HG03103 (cell line): ENCODE data around the gene MGMT.

ENCODE experiments used
- ATAC-seq: cut with Tn5 transposase; IDR thresholded peaks from one replicate; pipeline ENCODE4 v1.9.1; 2021; ENCODE audit warnings: low read depth; ENCODE audit not compliant: unreplicated experiment

Gene MGMT

DNA sequence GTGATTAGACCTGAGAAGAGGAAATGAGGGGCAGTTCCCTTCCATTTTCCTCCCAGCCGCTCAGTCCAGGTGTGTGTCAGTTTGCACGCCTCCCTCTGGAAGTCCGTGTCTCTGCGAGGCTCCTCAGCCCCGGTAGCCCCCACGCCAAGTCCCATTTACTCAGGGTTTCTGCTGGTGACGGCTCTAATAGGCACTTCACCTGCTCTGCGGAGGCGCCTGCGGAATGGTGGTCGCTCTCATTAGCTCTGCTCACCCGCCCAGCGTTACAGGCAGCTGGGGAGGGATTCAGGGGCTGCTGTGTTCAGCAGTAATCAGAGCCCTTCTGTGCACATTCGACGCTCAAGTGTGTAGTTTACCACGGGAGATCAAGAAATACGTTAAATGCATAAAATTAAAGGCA, 179.9 kb downstream of the MGMT start:
- no peak for ATAC-seq

DNA sequence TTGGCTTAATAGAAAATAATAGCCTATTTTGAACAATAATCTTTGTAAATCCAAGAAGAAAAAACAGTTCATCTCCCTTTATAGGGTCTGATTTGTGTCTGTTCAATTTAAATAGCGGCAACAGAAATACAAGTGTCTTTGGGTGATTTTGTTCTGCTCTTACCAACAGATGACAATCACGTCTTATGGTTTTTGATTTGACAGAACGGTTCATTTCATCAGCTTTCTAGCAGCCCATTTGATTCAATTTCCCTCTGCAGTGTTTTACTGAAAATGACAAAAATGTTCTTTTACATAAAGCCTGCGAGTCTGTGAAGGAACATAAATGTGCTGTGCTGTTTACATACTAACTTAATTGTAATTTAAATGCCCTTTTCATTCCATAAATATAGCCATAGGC, 180.5 kb downstream of the MGMT start:
- no peak for ATAC-seq

DNA sequence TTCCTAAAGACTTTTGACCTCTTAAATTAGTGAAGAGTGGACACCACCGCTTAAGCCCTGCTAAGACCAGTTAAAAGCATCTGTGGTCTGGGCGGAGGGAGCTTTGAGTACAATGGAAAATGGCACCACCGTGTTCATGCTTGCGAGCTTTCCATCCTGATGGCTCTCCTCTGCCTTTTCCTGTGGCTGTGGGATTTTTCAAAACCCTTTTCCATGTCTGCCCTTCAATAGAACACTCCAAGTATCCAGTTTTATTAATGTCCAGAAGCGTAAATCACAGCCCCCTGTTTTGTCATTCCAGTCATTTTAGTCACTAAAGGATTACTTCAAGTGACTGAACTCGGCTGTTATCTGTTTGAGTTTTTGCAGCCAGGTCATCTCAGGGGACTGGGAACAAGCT, 181.8 kb downstream of the MGMT start:
- no peak for ATAC-seq

DNA sequence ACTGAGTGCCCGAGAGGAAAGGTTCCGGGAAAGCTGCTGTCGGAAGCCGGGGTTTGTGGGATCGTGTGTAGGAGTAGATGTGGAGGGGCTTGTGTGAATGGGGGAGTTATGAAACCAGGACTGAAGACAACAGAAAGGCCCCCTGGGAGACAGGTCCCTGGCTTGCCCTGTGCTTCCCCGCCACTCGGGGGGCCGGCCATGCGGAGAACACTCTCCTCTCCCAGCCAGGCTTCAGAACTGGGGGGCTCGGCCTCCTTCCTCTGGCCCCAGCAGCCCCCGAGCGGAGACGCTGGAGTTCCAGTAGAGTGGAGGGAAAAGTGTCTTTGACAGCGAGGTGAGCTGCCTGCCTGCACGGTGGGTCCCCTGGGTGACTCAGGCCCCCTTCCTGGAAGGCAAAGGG, 185.0 kb downstream of the MGMT start:
- no peak for ATAC-seq

DNA sequence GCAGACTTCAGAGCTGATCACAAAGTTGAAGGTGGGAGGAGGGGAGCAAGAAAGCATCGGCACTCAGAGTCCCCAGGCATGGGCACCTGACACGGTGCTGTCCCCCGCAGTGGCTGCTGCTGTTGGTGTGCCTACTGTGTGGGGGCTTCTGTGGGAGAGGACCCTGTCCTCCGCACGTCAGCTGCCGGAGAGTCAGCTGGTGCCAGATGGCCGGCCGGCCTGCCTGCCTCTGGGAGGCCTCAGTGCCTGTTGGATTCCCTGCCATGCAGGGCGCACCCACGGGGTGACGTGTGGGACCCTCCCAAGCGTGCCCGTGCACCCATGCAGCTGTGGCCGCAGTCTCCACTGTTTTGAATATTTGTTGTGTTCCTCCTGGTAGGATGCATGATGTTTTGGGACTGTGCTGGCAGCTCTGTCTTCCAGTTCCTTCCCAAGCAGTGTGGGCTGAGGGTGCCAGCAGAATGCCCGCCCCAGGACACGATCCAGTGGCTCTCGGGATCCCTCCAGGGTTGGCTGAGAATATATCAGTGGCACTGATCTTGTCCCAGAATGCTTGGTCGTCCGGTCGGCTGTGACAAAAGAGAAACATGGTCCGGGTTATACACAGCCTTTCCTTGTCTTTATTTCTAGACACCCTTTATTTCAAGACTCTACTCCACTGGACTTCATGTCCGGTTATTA, 185.6 kb downstream of the MGMT start:
- ATAC-seq: no peak

DNA sequence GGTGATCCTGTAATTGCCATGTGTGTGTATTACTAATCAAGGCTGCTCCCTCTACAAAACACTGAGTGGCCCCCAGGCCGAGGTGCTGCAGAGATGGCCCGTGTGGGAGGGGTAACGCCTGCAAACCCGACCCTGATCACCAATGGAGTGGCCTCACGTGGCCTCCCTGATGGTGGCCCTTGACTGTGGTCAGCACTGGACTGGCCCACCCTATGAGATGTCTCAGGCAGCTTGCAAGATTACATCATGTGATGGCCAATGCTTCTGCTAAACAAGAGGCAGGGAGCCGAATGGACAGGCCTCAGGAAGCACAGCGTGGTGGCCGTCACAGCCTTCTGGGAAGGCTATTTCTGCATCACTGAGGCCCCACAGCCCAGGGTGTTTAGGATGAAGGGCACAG, 186.4 kb downstream of the MGMT start:
- no peak for ATAC-seq

DNA sequence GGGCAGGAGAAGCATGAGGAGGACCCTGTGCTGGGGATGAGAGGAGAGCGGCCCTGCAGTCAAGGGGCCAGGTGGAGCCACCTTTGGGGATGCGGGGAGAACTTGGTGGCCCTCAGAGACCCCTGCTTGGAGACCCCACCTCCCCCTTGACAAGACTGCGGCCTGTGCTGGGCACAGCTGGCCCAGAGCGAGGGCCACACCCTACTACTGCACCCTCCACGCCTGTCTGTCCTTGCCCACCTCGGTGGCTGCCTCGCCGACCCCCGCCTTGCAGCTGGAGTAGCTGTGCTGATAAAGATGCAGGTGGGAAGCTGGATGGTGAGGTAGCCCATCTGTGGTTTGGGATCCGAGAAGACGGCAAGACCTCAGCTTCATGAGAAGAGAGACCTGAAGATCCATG, 186.8 kb downstream of the MGMT start:
- ATAC-seq: no peak

DNA sequence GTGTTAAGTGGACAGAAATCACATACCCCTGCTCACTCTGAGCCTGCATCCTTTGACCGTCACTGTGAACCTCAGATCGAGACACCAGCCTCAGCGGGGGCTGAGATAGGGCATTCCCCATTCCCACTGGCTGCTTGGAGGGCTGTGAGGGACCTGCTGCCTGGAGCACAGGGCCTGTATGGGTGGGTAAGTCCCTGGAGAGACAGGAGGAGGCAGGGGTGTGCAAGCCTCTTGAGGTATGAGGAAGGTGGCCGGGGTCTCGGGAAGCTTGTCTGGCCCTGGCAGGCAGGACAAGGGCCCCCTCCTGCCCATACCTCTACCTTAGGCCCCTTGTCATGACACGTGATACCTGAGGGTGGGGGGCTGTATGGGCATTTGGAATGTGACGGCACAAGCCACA, 187.4 kb downstream of the MGMT start:
- no peak for ATAC-seq

DNA sequence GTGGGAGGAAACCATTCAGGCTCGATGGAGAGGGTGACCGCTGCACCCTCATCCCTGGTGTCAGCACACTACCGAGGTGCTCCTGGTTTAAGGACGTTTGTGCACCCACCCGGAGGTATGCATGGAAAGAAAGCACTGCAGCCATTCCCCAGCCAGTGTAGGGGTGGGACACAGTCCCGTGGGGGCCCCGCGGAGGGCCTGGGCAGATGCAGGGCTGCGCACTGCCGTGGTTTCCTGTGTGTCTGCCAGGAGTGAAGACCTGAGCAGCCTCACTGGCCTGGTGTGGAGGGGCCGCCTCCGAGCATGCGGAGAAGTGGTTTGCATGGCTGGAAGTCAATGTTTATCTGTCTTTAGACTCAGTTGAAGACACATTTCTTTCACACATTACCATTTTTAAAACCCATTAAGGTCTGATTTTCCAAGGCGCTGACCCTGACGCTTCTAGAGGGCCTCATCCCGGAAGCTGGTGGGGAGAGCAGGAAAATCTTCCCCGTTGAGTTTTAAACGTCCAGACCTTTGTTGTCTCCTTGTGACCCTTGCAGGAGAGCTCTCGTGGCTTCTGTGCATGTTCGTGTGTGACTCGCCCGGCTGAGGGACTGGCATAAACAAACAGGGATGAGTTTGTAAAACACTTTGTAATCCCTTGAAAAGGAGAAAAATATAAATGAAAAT, 188.1 kb downstream of the MGMT start:
- ATAC-seq: no peak

DNA sequence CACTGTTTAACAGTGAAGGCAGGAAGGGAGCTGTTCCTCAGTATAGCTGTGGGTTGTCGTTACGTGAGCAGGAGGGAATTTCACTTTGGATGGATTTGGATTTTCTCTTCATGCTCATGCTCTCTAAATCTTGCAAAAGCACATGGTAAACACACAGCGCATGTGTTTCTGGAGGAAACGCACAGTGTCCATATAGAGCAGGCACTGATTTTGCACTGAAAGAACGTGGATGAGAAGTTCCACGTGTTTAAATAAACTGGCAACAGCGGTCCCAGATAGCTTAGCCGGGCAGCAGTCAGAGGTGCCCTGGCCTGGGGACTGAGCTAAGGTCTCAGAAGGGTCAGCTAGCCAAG, 188.6 kb downstream of the MGMT start:
- no peak for ATAC-seq

DNA sequence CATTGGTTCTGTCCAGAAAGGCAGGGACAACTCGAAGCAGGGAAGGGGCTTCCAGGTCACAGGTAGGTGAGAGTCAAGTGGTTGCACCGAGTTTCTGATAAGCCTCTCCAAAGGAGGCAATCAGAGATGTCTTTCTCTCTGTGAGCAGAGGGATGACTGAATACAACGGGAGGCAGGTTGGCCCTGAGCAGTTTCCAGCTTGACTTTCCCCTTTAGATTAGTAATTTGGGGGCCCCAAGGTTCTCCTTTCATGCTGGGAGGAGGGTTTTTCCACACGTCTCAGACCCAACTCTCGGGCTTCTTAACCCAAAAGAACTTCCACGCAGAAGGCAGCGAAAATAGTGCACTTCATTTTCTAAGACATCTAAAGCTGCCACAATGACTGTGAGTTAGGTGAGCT, 189.6 kb downstream of the MGMT start:
- ATAC-seq: no peak

DNA sequence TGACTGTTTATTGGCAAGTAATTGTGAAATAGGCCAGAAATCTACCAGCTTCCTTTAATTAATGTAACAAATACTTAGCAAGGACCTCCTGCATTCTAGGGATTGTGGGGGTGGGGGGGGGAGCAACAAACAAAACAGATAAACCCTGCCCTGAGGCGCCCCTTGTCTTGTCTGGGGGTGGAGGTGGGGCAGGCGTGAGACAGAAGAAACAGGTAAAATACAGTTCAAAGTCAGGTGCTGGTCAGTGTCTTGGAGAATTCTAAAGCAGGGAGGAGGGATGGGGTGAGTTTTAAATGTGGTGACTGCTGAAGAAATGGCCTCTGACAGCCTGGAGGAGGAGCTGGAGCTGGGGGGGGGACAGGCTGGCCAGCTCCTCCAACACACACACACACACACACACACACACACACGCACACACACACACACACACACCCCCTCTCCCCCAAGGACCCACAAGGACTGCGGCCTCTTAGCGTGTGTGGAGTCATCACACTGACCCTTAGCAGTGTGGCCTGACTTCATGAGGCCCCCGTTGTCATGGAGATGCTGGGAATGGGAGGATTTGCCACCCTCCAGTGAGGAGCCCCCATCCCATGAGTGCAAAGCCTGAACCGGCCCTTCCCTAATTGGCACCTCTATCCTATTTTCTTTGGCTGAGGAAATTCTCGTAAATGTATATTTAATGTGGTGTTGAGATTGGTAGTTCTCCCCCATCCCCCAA, 190.4 kb downstream of the MGMT start:
- ATAC-seq: no peak

DNA sequence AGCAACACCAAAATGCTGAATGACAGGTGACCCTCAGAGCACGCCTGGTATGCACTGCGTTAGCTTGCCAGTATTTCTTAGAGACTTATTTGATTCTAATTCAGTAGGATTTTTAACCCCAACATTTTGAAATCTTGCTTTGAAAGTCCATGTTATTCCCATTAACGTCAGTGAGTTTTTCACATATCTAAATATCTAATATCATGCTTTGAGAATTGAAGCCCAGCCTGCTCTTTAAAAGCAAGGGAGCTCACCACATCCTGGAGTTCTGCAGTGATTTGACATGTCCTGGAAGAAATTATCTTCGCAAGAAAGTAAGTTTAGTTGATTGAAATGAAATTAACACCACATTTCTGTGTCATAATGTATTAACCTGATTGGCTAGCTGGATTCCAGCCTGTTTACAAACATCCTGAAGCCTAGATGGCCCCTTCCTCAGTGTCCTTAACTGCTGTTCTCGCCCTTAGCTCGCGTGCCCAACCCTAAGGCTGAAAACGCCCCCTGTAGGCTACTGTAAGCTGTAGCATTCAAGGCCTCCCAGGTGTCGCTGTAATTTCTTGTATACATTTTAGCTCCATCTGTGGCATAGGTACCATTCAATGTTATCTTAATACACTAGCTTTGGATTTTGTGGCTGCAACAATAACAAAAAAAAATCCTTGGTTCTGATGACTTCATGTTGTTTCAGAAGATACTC, 191.5 kb downstream of the MGMT start:
- ATAC-seq: peak; percentile 58

DNA sequence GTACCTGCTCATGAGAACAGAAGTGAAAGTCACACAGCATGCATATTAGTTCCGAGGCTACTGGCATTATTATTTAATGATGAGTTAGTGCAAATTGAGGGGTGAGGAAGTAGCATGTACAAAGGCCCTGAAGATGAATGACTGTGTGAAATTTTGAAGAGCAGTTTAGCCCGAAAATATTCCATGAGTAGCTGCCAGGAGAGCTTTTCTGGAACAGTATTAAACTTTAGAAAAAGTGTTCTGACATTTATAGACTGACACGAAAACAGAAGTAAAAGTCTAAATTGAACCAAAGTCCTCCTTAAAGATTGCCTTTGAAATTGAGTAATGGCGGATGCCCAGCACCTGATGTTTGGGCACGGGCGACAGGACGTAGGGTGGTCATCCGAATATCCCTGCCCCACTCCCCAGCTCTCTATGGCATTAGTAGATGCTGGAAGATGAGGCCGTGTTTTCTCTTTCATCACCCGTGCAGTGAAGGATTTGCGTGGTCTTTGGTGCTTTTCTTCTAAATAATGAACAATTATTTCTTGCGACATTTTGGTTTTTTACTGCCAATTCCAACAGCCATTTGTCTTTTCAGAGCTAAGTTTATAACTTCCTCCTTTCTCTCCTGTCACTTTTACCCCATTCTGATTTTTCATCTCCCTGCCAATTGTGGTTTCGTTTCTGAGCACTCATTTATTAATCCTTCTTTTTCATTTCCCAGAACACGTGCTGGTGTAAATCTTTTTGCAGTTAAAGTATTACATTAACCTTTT, 192.6 kb downstream of the MGMT start:
- ATAC-seq: no peak

DNA sequence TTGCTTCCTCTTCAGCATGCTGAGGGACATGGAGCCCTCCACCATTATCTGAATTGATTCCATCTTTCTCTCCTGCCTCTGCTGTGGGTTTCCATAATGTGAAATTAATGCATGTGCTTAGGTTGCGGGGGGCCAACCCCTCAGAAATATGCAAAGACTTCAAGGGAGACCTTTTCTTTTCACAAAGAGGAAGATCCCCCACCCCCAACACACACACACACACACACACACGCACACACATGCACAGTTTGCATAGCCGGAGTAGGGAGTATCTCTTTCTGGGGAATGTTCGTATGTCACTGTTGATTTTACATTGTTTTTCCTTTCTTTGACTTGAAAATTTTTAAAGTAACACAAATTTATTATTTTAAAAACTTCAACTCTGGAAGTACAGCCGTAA, 193.5 kb downstream of the MGMT start:
- no peak for ATAC-seq

DNA sequence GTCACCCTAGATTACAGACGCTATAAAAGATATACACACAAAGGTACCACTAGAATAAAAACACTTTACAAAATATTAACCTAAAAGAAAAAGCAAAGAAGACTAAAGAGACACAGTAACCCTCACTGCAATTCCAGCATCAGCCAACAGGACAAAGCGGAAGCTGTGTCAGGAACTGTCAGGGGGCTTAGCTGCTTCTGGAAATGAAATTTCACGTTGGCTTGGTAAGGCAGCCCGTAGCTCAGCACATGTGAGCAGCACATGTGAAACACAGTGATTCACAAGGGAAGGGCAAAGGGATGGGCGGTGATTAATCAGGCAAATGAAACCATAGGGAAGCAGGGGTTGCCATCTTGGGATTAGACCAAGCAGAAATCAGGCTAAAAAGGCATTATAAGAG, 195.4 kb downstream of the MGMT start:
- ATAC-seq: no peak

DNA sequence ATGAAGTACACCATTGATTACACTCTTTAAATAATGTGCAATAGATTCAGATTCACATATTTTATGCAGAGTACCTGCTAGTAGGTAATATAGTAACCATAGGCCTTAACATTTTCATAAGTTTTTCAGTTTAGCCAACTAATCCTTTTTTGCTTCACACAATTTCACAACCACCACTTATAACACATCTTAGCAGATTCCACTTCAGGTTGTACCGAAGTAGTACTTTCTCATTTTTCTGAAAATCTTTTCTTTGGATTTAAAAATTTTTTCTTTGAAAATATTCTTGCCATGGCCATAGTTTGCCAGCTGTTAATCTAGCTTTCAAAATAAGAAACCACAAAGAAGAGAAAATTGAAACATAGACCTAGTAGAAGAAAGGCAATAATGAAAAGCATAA, 203.1 kb downstream of the MGMT start:
- no peak for ATAC-seq

DNA sequence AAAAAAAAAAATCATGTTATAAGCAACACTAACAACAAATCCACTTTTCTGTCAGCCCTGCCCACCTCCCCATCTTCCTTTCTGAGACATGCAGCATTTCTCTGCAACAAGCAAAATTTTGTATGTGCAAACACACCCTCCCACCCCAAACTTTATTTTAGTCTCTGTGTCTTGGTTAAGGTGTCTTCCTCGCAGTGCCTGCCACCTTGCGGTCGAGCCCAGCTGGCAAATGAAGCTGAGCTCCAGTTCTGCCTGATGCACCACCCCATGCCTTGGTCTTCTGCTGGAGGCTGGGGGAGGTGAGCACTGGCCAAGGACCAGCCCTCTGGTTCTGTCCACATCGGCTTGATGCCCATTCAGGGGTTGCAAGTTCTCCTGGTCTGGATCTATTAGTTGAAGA, 206.3 kb downstream of the MGMT start:
- no peak for ATAC-seq

DNA sequence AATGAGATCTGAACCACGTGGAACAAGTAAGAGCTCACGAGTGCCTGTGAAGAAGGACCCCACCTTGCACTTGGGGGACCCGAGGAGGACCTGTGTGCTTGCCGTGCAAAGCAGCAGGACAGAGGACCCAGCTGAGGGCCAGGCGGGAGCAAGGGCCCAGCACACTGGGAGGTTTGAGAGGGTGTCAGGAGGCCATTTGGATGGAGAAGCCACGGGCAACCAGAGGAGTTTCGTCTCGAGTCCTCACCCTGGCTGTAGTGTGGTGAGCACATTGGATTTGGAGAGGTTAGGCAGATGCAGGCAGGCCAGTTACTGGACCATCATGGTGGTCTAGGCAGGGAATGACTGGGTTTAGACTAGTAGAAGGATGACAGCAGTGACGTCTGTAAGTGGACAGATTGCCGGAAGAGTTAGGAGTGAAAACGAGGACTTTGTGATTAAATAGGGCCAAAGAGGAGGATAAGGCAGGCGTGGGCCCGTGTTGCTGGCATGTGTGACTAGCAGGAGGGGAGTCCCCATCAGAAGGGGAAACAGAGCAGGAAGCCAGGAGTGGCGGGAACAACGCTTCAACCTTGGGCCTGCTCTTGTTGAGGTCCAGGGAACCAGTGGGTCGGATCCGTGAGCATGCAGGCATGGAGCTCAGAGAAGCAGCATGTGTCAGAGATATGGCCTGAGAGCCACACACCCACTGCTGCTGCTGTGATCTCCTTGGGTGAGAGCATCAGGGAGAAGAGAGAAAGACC, 208.2 kb downstream of the MGMT start:
- no peak for ATAC-seq

DNA sequence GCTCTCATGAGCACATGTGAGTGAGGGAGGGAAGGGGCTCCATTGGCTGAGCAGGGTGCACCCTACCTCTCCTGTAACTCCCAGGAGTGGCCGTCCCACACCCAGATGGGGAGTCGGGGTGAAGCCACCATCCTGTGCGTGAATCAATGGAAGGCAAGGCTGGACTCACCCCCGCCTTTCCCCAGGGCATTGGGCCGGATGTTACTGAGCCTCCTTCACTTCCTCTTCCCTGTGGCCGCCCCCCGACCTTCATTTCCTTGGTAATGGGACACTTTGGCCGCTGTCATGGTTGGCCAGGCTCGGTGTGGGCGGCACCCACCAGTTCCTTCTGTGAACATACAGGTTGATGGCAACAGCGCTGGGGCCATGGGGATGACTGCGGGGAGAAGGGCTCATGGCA, 209.0 kb downstream of the MGMT start:
- ATAC-seq: no peak
